ENCODE measurements around the gene GOLGA6L22.
"Not testable (repeated sequence)": the region's sequence is repeated elsewhere in the genome, so short reads cannot be mapped to it uniquely, and the experiment has no call there.

GOLGA6L22 gene

DNA sequence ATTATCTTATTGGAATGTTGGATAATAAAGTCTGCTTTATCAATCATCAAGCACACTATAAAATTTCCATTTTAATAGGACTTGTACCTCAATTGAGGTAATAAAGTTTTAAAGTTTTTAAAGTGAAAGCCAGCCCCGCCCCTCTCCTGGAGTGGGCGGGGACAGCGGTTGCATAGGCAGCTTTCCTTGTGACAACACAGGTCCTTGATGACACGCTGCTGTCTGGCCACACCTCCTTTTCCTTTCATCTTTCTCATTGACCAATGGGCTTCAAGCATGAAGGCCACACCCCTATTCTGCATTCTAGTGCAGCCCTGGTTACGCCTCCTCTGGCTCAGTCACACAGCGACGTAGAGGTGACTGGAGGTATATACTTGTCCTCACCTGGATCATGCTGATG, at the start of gene GOLGA6L22:
GOLGA6L22 (plus strand) TSS at position 301 of the 400 bp plus-strand sequence; CDS start at position 392, 91 bp downstream.
- not testable (repeated sequence) for DNase-seq, H3K4me3 Mint-ChIP-seq, H3K27me3 Mint-ChIP-seq, H3K27ac Mint-ChIP-seq, H3K9me3 Mint-ChIP-seq, ATAC-seq, H3K4me1 Mint-ChIP-seq

DNA sequence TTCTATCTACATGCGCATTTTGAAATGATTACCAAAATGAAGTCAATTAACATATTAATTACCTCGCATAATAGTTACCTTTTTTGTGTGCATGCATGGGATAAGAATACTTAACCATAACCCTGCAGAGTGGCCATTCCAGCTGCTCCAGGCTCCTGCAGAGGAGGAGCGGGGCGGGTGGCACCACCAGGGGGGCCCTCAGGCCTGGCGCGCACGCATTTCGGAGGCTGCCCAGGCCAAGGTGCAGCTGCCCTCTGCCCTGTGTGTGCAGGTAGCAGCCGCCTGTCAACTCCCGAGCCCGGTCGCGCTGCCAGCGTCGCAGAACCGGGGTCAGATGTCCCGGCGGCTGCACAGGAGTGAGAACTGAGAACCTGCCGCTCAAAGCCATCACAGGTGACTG, 41.4 kb upstream of the GOLGA6L22 start:
- H3K4me1 Mint-ChIP-seq, H3K27ac Mint-ChIP-seq: not testable (repeated sequence)

GRCh38 chr15:22417795-22418194, 40.9 kb upstream of the GOLGA6L22 start:
- H3K27me3 Mint-ChIP-seq, H3K4me1 Mint-ChIP-seq, H3K9me3 Mint-ChIP-seq, H3K4me3 Mint-ChIP-seq, H3K27ac Mint-ChIP-seq, DNase-seq, ATAC-seq: not testable (repeated sequence)

More for the DNA sequence above, 41.4 kb upstream of the GOLGA6L22 start:
- not testable (repeated sequence) for ATAC-seq, H3K27me3 Mint-ChIP-seq, H3K4me3 Mint-ChIP-seq, DNase-seq, H3K9me3 Mint-ChIP-seq

- not testable (repeated sequence) for H3K27ac Mint-ChIP-seq, DNase-seq, H3K4me1 Mint-ChIP-seq, H3K4me3 Mint-ChIP-seq, ATAC-seq, H3K9me3 Mint-ChIP-seq, H3K27me3 Mint-ChIP-seq
These were observed 40.5 kb upstream of the GOLGA6L22 start for GRCh38 chr15:22418212-22418611.

DNA sequence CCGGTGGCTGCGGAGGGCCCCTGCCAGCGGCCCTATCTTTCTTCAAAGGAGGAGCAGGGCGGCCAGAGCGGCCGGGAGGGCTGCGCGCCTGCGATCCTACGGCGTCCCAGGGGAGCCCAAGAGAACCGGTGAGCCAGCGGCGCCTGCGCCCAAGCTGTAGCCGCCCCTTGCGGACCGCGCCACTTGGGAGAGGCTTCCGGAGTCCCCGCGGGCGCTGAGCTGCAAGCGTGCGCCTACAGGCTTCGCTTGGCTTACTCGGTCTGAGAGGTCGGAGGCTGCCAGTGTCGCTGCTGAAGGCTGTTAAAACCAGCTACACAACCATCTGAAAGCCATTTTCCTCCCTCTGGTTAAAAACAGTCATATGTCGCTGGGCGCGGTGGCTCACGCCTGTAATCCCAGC, 40.0 kb upstream of the GOLGA6L22 start:
- not testable (repeated sequence) for H3K27ac Mint-ChIP-seq, ATAC-seq, H3K4me1 Mint-ChIP-seq, H3K4me3 Mint-ChIP-seq, H3K9me3 Mint-ChIP-seq, DNase-seq, H3K27me3 Mint-ChIP-seq

DNA sequence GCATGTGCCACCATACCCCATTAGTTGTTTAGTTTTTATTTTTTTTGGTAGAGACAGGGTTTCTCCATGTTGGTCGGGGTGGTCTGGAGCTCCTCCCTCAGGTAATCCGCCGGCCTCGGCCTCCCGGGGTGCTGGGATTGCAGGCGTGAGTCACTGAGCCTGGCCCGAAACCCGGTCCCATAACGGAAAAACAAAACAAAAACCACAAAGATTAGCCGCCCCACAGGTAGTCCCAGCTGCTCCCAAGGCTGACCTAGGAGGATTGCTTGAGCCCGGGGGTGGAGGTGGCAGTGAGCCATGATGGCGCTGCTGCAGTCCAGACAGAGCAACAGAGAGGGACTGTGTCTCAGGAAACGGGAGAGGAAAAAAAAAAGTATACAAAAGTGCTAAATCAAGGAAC, 38.4 kb upstream of the GOLGA6L22 start:
- not testable (repeated sequence) for H3K9me3 Mint-ChIP-seq, H3K27me3 Mint-ChIP-seq, H3K27ac Mint-ChIP-seq, ATAC-seq, H3K4me1 Mint-ChIP-seq, H3K4me3 Mint-ChIP-seq, DNase-seq

- not testable (repeated sequence) for DNase-seq, H3K27me3 Mint-ChIP-seq, H3K27ac Mint-ChIP-seq, H3K9me3 Mint-ChIP-seq, H3K4me3 Mint-ChIP-seq, H3K4me1 Mint-ChIP-seq, ATAC-seq
These were observed 29.3 kb upstream of the GOLGA6L22 start for GRCh38 chr15:22429426-22429825.

- not testable (repeated sequence) for H3K27ac Mint-ChIP-seq, H3K9me3 Mint-ChIP-seq, H3K4me3 Mint-ChIP-seq, DNase-seq, H3K4me1 Mint-ChIP-seq, ATAC-seq, H3K27me3 Mint-ChIP-seq
These were observed 27.0 kb upstream of the GOLGA6L22 start for GRCh38 chr15:22431687-22432086.

DNA sequence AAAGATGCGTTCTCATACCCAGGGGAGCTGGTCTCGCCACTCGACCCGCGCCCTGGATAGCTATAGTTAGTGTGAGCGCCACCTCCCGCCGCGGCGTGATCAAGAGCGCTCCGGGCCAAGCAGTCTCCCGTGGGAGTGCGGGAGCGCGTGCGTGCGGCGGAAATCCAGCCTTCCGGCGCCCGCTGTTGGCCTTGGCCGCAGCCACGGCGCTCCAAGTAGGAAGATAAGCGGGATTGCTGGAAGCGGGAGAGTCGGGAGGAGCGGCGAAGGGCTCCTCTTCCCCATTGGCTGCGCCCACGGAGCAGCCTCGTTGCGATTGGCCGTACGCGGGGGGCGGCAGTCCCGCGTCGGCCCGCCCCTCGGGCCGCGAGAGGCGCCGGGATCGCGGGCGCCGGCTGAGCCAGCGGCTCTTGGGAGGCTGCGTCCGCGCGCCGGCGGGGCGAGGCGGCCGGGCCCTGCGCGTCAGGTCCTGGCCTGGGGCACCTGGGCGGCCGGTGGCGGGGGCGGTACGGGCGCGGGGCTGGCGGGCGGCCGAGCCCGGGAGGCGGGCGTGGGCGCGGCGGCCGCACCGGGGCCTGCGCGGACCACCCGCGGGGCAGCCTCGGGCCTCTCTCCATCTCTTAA, 35.9 kb downstream of the GOLGA6L22 start:
- H3K4me3 Mint-ChIP-seq: peak overlapping the region; percentile 68 to 77
- peak overlapping the region in 1 of 2 donors; percentile 74 for H3K27ac Mint-ChIP-seq

DNA sequence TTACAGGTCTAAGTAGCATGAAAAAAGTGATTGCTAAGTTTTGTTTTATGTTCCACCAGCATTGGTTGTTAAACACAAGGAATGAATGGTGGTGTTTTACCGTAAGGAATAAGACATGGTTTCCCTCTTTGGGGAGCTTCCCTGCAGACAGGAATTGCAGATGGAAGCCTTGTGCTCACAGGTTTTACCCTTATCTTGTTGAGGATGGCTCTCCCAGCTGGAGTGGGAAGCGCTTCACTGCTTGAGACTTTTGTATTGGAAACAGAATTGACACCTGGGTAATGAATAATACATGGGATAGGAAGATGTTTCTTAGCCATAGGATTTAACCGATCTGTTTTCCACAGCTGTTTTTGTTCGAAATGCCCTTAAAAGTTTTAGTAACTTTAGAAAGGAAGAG, 38.5 kb downstream of the GOLGA6L22 start:
- H3K9me3 Mint-ChIP-seq, H3K27ac Mint-ChIP-seq, H3K4me3 Mint-ChIP-seq, ATAC-seq, H3K27me3 Mint-ChIP-seq, H3K4me1 Mint-ChIP-seq, DNase-seq: not testable (repeated sequence)

More for the DNA sequence above, 35.9 kb downstream of the GOLGA6L22 start:
- ATAC-seq (peak; percentile 50), DNase-seq (peak; percentile 35 to 51)
- H3K9me3 Mint-ChIP-seq, H3K4me1 Mint-ChIP-seq, H3K27me3 Mint-ChIP-seq: not testable (repeated sequence)

- not testable (repeated sequence) for ATAC-seq, H3K4me3 Mint-ChIP-seq, H3K4me1 Mint-ChIP-seq, H3K27ac Mint-ChIP-seq, H3K27me3 Mint-ChIP-seq, H3K9me3 Mint-ChIP-seq, DNase-seq
These were observed 39.7 kb downstream of the GOLGA6L22 start for GRCh38 chr15:22498220-22498925.

- not testable (repeated sequence) for H3K9me3 Mint-ChIP-seq, ATAC-seq, H3K27me3 Mint-ChIP-seq, DNase-seq, H3K4me1 Mint-ChIP-seq, H3K27ac Mint-ChIP-seq, H3K4me3 Mint-ChIP-seq
These were observed 43.6 kb downstream of the GOLGA6L22 start for GRCh38 chr15:22502272-22502671.

DNA sequence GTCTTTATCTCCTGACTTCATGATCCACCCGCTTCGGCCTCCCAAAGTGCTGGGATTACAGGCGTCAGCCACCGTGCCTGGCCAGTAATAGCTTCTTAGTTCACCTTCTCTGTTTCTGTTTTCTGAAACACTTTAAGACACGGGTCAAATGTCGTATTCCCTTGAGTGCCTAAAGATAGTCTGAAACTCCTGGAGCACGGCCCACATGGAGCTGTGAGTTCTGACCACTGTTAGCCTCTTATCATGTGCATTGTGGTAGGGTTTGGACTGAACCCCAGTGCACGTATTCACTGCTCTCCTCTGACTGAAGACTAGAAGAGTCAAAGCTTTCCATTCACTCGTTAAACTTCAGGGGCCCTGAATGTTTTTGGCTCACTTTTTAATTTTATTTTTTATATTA, 48.3 kb downstream of the GOLGA6L22 start:
- H3K27me3 Mint-ChIP-seq, H3K4me3 Mint-ChIP-seq, H3K27ac Mint-ChIP-seq: not testable (repeated sequence)

DNA sequence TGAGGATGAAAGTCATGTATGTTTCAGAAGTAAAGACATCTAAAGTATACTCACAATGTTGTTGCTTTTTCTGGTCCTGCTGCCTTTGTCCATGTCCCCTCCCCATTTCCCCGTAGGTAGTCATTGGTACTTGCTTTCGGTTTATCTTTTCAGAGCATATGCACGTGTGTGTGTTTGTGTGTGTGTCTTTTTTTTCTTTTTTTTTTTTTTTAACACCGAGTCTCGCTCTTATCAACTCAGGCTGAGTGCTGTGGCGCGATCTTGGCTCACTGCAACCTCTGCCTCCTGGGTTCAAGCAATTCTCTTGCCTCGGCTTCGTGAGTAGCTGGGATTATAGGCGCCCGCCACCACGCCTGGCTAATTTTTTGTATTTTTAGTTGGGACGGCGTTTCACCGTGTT, 57.4 kb downstream of the GOLGA6L22 start:
- not testable (repeated sequence) for H3K27me3 Mint-ChIP-seq, H3K4me3 Mint-ChIP-seq, ATAC-seq, DNase-seq, H3K4me1 Mint-ChIP-seq, H3K9me3 Mint-ChIP-seq
- H3K27ac Mint-ChIP-seq: peak overlapping the region in 1 of 2 donors; percentile 27

More for the DNA sequence above, 48.3 kb downstream of the GOLGA6L22 start:
- not testable (repeated sequence) for H3K9me3 Mint-ChIP-seq, H3K4me1 Mint-ChIP-seq, DNase-seq, ATAC-seq

Data from stimulated activated naive CD8-positive, alpha-beta T cell treated with anti-CD3 and anti-CD28 coated beads, Interleukin-15, amount 100 ng/mL, for 72 hours (primary cell).